Activated CD4-positive, alpha-beta memory T cell treated with anti-CD3 and anti-CD28 coated beads, Interleukin-2, amount 10 ng/mL, durations not matched to agents 7 days and 5 days (primary cell): ENCODE measurements around the gene ACP3. TPM values are rescaled to one million over a fixed set of nuclear protein-coding genes. Genes with fewer than 3 reads are reported as not detected.
"Not testable (repeated sequence)": the region's sequence is repeated elsewhere in the genome, so short reads cannot be mapped to it uniquely, and the experiment has no call there.

Experiments used
- CTCF ChIA-PET: fragments of 350-600 bp; sonication (Branson Sonifier 250); formaldehyde crosslinking; loops from one replicate; lab custom pipeline; 2021; ENCODE audit warnings: antibody characterized with exemption, inconsistent platforms; lab: Charles Lee
- POLR2A ChIA-PET: fragments of 350-600 bp; sonication (Branson Sonifier 250); formaldehyde crosslinking; loops from one replicate; lab custom pipeline; 2021; ENCODE audit warnings: antibody characterized with exemption; lab: Charles Lee
- DNase-seq: peaks from one replicate; pipeline ENCODE4 v3.0.0-alpha.2; 2020
- H3K27ac Mint-ChIP-seq: one replicate; pipeline ENCODE4 v1.8.0; 2021; ENCODE audit warnings: mild to moderate bottlenecking, mixed read lengths
- H3K27me3 Mint-ChIP-seq: one replicate; pipeline ENCODE4 v1.8.0; 2021; ENCODE audit warnings: mixed read lengths
- H3K36me3 Mint-ChIP-seq: one replicate; pipeline ENCODE4 v1.8.0; 2021; ENCODE audit warnings: low read depth, mixed read lengths
- H3K4me1 Mint-ChIP-seq: one replicate; pipeline ENCODE4 v1.8.0; 2021; ENCODE audit warnings: mixed read lengths
- H3K4me3 Mint-ChIP-seq: one replicate; pipeline ENCODE4 v1.8.0; 2021; ENCODE audit warnings: mild to moderate bottlenecking, mixed read lengths
- H3K9me3 Mint-ChIP-seq: one replicate; pipeline ENCODE4 v1.8.0; 2021; ENCODE audit warnings: mixed read lengths
- total RNA-seq, 2 experiments: library from RNA; stranded (reverse); gene quantifications; one replicate each; pipeline ENCODE4 v1.2.3, GENCODE V29; 2021

The ACP3 gene
- total RNA-seq, 2 experiments from 2014 or later: not detected

DNA sequence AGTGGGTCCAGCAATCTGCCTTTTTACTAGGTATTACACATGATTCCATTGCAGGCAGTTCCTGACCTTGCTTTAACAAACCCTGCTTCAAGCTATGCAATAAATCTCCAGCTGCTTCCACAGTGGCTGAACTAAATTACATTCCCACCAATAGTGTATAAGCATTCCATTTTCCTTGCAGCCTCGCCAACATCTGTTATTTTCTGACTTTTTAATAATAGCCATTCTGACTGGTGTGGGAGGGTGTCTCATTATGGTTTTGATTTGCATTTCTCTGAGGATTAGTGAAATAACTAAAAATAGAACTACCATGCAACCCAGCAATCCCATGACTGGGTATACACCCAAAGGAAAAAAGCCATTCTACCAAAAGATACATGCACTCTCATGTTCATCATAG lies 63.7 kb downstream of the ACP3 start:
- CTCF ChIA-PET: no interaction called here
- Mint-ChIP-seq H3K9me3 (no peaks in the 10 kb centered on the region), H3K27me3 (peaks cover 6% of the 10 kb centered on the region), H3K4me3 (no peak overlapping the region), H3K36me3 (no peaks in the 10 kb centered on the region), H3K27ac (no peak overlapping the region), H3K4me1 (no peaks in the 10 kb centered on the region)
- DNase-seq: no peak
- POLR2A ChIA-PET: no interaction called here

DNA sequence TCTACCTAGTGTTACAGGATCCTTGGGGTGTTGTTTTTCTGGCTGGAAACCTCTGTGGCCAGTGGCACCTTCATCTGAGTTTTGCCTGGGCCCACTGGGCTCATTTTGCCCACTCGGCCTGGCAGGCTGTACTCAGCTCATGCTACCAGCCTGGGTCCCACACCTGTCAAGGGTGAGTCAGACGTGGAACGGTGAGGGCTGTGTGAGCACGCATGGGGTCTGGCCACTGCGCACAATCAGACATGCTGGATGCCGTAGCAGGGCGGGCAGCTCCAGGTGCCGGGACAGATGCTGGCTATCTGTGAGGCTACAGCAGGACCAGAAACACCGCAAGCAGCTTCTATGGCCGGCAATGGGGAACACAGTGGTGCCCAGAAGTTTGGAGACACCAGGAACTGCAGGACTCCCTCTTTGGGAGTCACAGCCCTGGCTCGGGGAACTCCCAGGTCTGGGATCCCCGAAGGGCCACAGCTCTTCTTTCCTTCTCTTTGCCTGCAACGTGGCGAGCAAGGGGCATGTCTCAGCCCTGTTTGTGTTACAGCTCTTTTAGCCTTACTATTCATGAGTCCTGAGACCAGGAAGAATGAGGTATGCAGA lies 64.2 kb downstream of the ACP3 start:
- H3K36me3 Mint-ChIP-seq: no peaks in the 10 kb centered on the region
- H3K27me3 Mint-ChIP-seq: peaks cover 6% of the 10 kb centered on the region
- no peaks in the 10 kb centered on the region for H3K9me3 Mint-ChIP-seq
- no peak overlapping the region for H3K27ac Mint-ChIP-seq
- DNase-seq: no peak
- POLR2A ChIA-PET: no interaction called here
- CTCF ChIA-PET: no interaction called here
- no peaks in the 10 kb centered on the region for H3K4me1 Mint-ChIP-seq
- H3K4me3 Mint-ChIP-seq: no peak overlapping the region

DNA sequence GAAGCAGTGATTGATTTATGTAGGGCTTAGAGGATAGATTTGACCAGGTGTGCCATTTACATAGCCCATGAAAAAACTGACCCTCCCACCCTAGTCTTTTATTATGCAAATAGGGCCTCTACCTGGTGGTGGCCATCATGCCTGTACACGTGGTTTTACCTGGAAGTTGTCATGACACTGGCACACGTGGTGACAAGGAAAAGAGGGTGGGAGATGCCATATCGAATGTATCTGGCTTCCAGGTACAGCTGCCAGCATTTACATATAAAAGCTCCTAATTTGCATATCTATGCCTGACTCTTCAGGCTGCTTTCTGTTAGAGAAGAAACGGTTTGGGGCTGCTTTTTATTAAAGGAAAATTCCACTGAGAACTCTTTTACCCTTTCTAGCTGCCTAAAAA lies 65.1 kb downstream of the ACP3 start:
- CTCF ChIA-PET: no interaction called here
- Mint-ChIP-seq H3K9me3 (no peaks in the 10 kb centered on the region), H3K27me3 (peaks cover 6% of the 10 kb centered on the region), H3K27ac (no peak overlapping the region), H3K4me1 (no peaks in the 10 kb centered on the region), H3K4me3 (no peak overlapping the region), H3K36me3 (no peaks in the 10 kb centered on the region)
- no peak for DNase-seq
- POLR2A ChIA-PET: no interaction called here

DNA sequence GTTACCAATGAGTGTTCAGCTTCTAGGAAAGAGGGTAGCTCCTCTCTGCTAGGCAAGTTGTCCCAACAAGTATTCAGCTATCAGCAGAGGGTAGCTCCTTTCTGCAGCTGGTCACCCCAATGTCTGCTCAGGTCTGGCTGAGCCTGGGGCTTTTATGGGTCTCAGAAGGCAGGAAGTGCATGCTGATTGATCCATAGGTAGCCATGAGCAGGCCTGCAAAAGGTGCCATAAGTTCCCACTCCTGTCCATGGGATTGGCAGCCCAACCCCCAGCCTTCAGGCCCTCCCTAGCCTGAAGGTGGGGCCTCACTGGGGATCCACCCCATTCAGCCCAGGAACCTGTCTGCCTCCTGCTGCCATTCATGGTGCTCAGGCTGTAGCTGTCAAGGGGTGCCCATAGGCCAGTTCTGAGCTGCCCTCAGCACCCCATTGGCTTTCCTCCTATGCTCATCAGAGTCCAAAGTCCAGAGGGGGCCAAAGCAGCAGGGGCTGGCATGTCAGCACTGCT lies 65.5 kb downstream of the ACP3 start:
- Mint-ChIP-seq H3K36me3 (no peaks in the 10 kb centered on the region), H3K27me3 (peaks cover 6% of the 10 kb centered on the region), H3K4me1 (no peaks in the 10 kb centered on the region), H3K9me3 (no peaks in the 10 kb centered on the region), H3K27ac (no peak overlapping the region), H3K4me3 (no peak overlapping the region)
- DNase-seq: no peak
- CTCF ChIA-PET: no interaction called here
- POLR2A ChIA-PET: no interaction called here

DNA sequence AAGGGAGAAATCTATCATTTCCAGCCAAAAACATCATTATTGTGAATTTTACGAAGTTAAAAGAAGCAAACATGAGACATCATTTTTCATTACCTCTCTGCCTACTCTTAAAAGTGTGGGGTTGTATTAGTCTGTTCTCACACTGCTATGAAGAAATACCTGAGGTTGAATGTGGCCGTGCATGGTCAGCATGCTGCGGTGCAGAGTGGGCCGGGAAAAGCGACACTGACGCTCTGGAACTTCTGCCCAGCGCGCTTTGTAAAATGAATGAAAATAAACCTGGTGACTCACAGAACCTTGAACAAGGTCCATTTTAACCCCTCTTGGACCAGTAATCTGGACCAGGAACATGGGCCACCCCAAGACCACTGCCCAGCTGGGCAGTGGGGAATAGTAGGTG lies 69.1 kb downstream of the ACP3 start:
- H3K27me3 Mint-ChIP-seq: peaks cover 1% of the 10 kb centered on the region
- H3K36me3 Mint-ChIP-seq: no peaks in the 10 kb centered on the region
- no peak overlapping the region for H3K27ac Mint-ChIP-seq
- CTCF ChIA-PET: no interaction called here
- H3K4me1 Mint-ChIP-seq: no peaks in the 10 kb centered on the region
- POLR2A ChIA-PET: no interaction called here
- no peak for DNase-seq
- H3K4me3 Mint-ChIP-seq: no peak overlapping the region
- no peaks in the 10 kb centered on the region for H3K9me3 Mint-ChIP-seq

DNA sequence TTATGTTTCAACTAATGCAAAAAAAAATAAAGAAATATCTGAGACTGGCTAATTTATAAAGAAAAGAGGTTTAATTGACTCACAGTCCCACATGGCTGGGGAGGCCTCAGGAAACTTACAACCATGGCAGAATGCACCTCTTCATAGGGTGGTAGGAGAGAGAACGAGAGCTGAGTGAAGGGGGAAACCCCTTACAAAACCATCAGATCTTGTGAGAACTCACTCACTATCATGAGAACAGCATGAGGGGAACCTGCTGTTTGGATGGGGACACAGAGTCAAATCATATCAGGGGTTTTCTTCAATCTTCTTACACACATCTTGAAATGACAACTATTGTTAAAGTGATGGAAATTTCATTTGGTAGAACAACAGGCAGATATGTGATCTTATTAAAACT lies 75.5 kb downstream of the ACP3 start:
- H3K9me3 Mint-ChIP-seq, H3K4me3 Mint-ChIP-seq, H3K36me3 Mint-ChIP-seq, DNase-seq, H3K4me1 Mint-ChIP-seq, H3K27me3 Mint-ChIP-seq, POLR2A ChIA-PET, H3K27ac Mint-ChIP-seq, CTCF ChIA-PET: not testable (repeated sequence)

DNA sequence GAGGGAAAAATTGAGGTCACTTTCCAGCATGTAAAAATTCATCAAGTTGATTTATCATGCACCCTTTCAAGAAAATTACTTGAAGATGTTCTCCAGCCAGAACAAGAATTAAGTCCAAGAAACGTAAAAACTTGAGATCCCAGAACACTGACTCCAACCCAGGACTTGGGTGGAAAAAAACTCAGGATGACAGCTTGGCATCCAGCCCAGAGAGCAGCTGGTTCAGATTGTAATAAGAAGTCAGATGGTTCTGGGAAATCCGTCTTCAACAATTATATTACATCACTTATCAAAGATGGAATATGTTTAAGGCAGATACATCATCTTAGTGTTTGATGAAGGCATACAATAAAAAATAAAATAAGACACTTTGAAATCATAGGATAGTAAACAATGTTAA lies 77.1 kb downstream of the ACP3 start:
- CTCF ChIA-PET: no interaction called here
- H3K4me1 Mint-ChIP-seq: no peaks in the 10 kb centered on the region
- H3K9me3 Mint-ChIP-seq: no peaks in the 10 kb centered on the region
- no peak overlapping the region for H3K27ac Mint-ChIP-seq
- no peaks in the 10 kb centered on the region for H3K36me3 Mint-ChIP-seq
- peaks cover 9% of the 10 kb centered on the region for H3K27me3 Mint-ChIP-seq
- POLR2A ChIA-PET: no interaction called here
- DNase-seq: no peak
- H3K4me3 Mint-ChIP-seq: no peak overlapping the region

DNA sequence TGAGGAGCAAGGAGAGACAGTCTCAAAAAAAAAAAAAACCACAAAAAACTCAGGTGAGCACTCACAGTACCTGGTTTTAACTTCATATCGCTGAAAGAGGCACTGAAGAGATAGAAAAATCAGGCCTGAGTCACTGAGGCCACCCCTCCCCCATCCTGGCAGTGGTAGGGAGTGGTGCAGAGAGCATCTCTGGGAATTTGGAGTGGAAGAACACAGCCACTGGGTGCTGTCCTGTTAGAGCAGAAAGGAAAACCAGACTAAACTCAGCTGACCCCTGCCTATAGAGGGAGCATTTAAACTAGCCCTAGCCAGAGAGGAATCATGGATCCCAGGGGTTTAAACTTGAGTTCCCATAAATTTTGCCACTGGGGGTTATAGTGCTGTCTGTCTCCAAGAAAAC lies 77.9 kb downstream of the ACP3 start:
- POLR2A ChIA-PET: no interaction called here
- CTCF ChIA-PET: no interaction called here
- Mint-ChIP-seq H3K4me3 (no peak overlapping the region), H3K27me3 (peaks cover 7% of the 10 kb centered on the region), H3K9me3 (no peaks in the 10 kb centered on the region), H3K36me3 (no peaks in the 10 kb centered on the region), H3K27ac (no peak overlapping the region), H3K4me1 (no peaks in the 10 kb centered on the region)
- DNase-seq: no peak

DNA sequence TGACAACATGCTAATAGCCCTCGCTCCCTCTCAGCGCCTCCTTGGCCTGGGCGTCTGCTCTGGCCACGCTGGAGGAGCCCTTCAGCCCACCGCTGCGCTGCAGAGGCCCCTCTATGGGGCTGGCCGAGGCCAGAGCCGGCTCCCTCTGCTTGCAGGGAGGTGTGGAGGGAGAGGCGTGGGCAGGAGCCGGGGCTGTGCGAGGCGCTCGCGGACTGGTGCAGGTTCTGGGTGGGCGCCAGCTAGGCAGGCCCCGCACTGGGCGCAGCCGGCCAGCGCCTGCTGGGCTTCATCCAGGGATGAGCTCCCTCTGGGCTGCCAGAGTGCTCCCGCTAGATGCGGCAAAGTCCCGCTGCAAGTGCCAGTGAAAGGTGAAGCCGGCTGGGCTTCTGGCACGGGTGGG lies 79.0 kb downstream of the ACP3 start:
- DNase-seq: no peak
- Mint-ChIP-seq H3K9me3 (no peaks in the 10 kb centered on the region), H3K27me3 (peaks cover 7% of the 10 kb centered on the region), H3K4me1 (no peaks in the 10 kb centered on the region), H3K36me3 (no peaks in the 10 kb centered on the region), H3K27ac (no peak overlapping the region), H3K4me3 (no peak overlapping the region)
- ChIA-PET CTCF (interaction anchor here (5.8 kb wide), 1 partner anchor 44 kb away, joined by 56 read pairs; no protein-coding TSS in a partner anchor), POLR2A (no interaction called here)

DNA sequence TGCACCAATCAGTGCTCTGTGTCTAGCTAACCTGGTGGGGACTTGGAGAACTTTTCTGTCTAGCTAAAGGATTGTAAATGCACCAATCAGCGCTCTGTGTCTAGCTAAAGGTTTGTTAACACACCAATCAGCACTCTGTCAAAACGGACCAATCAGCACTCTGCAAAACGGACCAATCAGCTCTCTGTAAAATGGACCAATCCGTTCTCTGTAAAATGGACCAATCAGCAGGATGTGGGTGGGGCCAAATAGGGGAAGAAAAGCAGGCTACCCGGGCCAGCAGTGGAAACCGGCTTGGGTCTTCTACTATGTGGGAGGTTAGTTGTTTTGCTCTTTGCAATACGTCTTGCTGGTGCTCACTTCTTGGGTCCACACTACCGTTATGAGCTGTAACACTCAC lies 79.6 kb downstream of the ACP3 start:
- CTCF ChIA-PET: interaction anchor here (3.4 to 5.8 kb wide), 2 partner anchors 44 to 54 kb away, joined by 12 to 56 read pairs; no protein-coding TSS in a partner anchor
- POLR2A ChIA-PET: not testable (repeated sequence)

DNA sequence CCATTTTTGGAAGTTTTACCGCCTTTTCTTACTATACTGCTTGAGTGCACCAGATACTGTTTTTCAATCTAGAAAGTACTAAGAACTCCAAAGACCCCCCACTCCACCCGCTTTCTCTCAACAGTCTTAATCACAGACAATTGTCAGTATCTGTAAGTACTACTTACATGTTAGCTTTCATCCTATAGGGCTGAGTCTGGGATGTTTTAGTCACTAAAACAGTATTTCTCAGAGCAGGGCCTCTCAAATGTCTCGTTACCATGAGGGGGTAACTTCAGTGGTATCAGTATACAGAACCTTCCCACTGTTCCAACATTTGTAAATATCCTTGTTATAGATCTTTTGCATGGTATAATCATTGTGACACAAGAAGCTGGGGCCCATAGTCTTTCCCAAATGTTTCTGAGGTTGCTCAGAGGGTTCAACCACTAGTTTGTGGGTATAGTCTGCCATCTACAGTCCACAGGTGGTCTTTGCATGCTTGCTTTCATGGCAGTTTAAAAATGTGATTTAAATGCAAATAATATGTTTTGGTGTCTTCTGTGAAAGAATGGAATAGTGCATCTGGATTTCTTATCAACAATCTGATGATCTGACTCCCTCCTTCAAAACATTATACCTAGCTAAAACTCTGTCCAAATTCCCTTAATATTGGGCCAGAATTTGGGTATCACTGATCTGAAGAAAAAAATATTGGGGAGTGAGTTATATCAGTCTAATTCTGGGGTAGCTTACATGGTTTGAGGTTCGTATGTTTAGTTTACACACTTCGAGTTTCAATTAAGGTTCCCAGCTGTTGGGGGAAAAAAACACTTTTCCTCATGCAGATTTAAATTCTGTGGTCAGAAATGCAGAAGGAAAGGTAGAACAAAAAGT lies 82.1 kb downstream of the ACP3 start:
- no peak overlapping the region for H3K4me3 Mint-ChIP-seq
- H3K27ac Mint-ChIP-seq: no peak overlapping the region
- ChIA-PET CTCF (interaction anchor here (0.7 to 5.8 kb wide), 7 partner anchors 10 to 603 kb away, joined by 3 to 56 read pairs (median 5); partner anchors contain the start of gene DNAJC13), POLR2A (interaction anchor here (1.2 kb wide), 1 partner anchor 18 kb away, joined by 3 read pairs; the partner anchor contains the start of gene DNAJC13)
- H3K4me1 Mint-ChIP-seq: no peaks in the 10 kb centered on the region
- peak; percentile 26 for DNase-seq
- no peaks in the 10 kb centered on the region for H3K36me3 Mint-ChIP-seq
- no peaks in the 10 kb centered on the region for H3K9me3 Mint-ChIP-seq
- peaks cover 10% of the 10 kb centered on the region for H3K27me3 Mint-ChIP-seq

More for the DNA sequence above, 79.6 kb downstream of the ACP3 start:
- not testable (repeated sequence) for H3K27ac Mint-ChIP-seq, H3K4me3 Mint-ChIP-seq, H3K4me1 Mint-ChIP-seq, H3K9me3 Mint-ChIP-seq, H3K36me3 Mint-ChIP-seq, DNase-seq, H3K27me3 Mint-ChIP-seq

DNA sequence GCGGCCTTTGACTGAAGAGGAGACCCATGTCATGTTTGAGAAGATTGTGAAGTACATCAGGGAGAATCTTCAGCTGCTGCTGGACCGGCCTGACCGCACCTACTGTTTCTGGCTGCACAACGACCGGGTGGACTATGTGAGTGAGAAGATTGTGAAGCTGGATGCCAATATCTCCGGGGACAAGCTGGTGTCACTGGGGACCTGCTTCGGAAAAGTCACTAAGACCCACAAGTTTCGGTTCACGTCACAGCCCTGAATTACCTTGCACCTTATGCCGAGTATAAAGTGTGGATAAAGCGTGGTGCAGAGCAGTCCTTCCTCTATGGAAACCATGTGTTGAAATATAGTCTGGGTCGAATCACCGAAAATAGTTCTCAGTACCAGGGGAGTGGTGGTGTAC lies 84.0 kb downstream of the ACP3 start:
- DNase-seq: no peak
- Mint-ChIP-seq H3K36me3 (no peaks in the 10 kb centered on the region), H3K9me3 (no peaks in the 10 kb centered on the region), H3K27ac (no peak overlapping the region), H3K4me1 (no peaks in the 10 kb centered on the region), H3K4me3 (no peak overlapping the region), H3K27me3 (peaks cover 13% of the 10 kb centered on the region)
- POLR2A ChIA-PET: no interaction called here
- CTCF ChIA-PET: interaction anchor here (1.1 to 5.8 kb wide), 3 partner anchors 16 to 150 kb away, joined by 3 to 56 read pairs (median 9); partner anchors contain the start of gene DNAJC13

DNA sequence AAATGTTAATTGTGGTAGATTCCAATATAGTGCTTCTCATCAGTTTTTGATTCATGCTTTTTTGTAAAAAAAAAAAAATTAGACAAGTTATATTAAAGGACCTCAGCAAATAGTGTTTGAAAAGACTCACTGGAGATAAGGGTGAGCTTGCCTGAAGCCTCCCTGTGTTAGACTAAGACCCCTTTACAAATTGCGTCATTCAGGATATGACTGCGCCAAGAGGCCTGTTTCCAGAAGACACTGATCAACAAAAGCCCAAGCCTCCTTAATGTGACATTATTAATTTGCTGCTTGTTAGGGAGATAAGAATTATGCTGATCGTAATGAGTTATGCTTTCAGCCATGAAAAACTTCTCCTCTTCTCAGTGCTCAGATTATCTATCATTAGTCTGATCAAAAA lies 87.1 kb downstream of the ACP3 start:
- Mint-ChIP-seq H3K27me3 (peaks cover 16% of the 10 kb centered on the region), H3K9me3 (no peaks in the 10 kb centered on the region), H3K4me3 (no peak overlapping the region), H3K27ac (no peak overlapping the region), H3K36me3 (no peaks in the 10 kb centered on the region), H3K4me1 (no peaks in the 10 kb centered on the region)
- CTCF ChIA-PET: no interaction called here
- no peak for DNase-seq
- POLR2A ChIA-PET: interaction anchor here (0.5 to 1.2 kb wide), 2 partner anchors 13 to 169 kb away, joined by 3 read pairs; partner anchors contain the start of gene DNAJC13
